Neural cell (in vitro differentiated cells): ENCODE measurements around the gene CCL28.

ENCODE experiments used
- EP300 ChIP-seq: fragments of 450-650 bp; conservative IDR thresholded peaks from 2 replicates; pipeline ENCODE4 v1.6.1; 2014; ENCODE audit warnings: antibody characterized with exemption, mild to moderate bottlenecking, moderate library complexity; ENCODE audit not compliant: poor library complexity, severe bottlenecking
- EZH2 ChIP-seq: fragments of 200-600, 300-800 bp; shearing (Covaris generic), sonication (generic); IDR thresholded peaks from 2 replicates; pipeline ENCODE4 v1.6.1; 2014; ENCODE audit warnings: antibody characterized with exemption, low read length, borderline replicate concordance, mild to moderate bottlenecking; ENCODE audit not compliant: insufficient read depth, poor library complexity, severe bottlenecking
- SMC3 ChIP-seq: fragments of 450-650 bp; conservative IDR thresholded peaks from 2 replicates; pipeline ENCODE4 v1.6.1; 2014; ENCODE audit warnings: antibody characterized with exemption, mild to moderate bottlenecking, moderate library complexity; ENCODE audit not compliant: poor library complexity
- TAF1 ChIP-seq: IDR thresholded peaks from 2 replicates; pipeline ENCODE4 v1.6.1; 2012; ENCODE audit warnings: low read depth
- TF ChIP-seq, protein P1 (sequence below): fragments of 450-650 bp; IDR thresholded peaks from 2 replicates; pipeline ENCODE4 v1.5.1; 2014; ENCODE audit warnings: antibody characterized with exemption, mild to moderate bottlenecking, moderate library complexity; ENCODE audit not compliant: poor library complexity, severe bottlenecking

DNA sequence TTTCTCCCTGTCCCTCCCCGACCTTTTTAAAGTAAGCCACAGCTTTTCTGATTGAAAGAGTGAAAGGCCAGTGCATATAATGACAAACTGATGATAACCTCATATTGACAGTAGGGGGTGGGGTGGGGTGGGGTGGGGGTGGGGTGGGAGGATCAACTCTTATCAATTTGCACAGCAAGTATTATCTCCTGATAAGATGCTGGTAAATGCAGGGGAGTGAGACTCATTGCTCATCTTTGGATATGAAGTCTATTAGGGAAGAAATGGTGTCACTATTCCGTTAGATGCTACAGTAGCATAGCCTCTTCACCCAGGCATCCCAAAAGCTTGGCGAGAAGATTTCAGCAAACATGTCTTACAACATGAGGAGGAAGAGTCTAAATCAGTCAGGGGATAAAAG lies 60.1 kb downstream of the CCL28 start:
- TF ChIP-seq, protein P1, sequence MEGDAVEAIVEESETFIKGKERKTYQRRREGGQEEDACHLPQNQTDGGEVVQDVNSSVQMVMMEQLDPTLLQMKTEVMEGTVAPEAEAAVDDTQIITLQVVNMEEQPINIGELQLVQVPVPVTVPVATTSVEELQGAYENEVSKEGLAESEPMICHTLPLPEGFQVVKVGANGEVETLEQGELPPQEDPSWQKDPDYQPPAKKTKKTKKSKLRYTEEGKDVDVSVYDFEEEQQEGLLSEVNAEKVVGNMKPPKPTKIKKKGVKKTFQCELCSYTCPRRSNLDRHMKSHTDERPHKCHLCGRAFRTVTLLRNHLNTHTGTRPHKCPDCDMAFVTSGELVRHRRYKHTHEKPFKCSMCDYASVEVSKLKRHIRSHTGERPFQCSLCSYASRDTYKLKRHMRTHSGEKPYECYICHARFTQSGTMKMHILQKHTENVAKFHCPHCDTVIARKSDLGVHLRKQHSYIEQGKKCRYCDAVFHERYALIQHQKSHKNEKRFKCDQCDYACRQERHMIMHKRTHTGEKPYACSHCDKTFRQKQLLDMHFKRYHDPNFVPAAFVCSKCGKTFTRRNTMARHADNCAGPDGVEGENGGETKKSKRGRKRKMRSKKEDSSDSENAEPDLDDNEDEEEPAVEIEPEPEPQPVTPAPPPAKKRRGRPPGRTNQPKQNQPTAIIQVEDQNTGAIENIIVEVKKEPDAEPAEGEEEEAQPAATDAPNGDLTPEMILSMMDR, result no peak
- no peak for TF ChIP-seq TAF1
- TF ChIP-seq EZH2, result no peak
- TF ChIP-seq SMC3, result no peak
- TF ChIP-seq EP300, result no peak
